NCI-H226 (cell line): ENCODE measurements around the gene SERPINI2.
"Not testable (repeated sequence)": the region's sequence is repeated elsewhere in the genome, so short reads cannot be mapped to it uniquely, and the experiment has no call there.

Source experiments
- DNase-seq: peaks from one replicate; pipeline ENCODE4 v3.0.0-alpha.2; 2015

The SERPINI2 gene

DNA sequence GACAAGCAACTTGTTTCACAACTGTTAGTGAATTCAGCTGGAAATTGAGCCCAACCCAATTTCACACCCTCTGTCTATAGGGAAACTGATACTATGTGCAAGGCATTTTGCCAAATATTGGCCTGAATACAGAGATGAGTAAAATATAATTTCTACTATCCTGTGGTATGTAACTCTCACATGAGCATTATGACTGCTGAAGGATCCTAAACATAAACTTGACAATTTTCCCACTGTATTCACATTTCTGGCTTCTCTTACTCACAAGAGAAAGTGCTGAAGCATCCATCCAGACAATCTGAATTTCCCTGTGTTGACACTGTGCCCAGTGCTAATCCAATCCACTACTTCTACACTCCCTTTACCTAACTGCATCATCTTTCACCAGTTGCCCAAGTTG, 28.4 kb downstream of the SERPINI2 start:
- DNase-seq, result no peak

DNA sequence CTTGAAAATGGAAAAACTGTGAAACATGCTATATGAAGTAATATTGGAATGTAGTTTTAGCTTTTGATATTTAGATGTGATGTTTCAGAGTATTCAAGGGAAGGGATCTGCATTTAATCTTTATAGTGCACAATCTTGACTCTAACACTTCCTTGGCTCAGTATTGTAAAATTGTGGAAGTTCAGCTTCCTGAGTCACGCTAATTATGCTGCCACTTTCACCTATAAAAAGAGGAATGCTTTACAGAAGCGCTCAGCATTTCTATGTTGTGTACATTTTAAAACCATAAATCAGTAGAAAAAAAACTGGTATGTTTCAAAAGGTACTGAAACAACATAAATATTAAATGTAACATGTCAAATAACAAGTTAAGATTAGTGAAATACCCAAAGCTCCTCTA, 32.6 kb downstream of the SERPINI2 start:
- DNase-seq, result no peak

DNA sequence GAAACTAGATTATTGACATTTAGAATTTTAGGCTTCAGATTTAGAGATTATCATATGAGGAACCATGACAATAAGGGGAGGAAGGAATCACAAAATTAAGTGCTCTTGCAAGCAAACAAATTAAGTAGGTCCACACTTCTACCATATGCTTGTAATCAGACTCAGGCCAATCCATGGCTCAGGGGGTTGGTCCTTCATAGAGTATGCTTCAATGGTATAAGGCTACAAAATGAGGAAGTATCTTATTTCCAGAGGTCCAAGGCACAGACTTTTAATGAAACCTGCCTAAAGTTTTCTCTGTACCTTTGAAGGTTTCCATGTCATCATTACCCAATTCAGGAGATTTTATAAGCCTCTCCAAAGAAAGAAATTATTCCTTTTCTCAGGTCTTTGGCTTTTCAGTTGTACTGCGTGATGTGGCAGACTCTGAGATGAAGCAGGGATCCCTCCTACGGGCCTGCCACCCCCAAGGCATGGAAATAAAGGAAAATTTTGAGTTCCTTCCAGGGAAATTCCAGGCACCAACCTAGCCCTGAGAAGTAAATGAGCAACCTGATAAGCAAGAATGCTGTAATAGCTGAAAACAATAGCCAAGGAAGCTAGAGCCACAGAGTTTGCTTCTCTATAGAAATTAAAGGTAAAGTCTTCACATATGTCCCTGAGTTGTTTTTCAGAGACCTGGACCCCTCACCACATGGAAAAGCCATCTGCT, 36.3 kb downstream of the SERPINI2 start:
- DNase-seq, result no peak

DNA sequence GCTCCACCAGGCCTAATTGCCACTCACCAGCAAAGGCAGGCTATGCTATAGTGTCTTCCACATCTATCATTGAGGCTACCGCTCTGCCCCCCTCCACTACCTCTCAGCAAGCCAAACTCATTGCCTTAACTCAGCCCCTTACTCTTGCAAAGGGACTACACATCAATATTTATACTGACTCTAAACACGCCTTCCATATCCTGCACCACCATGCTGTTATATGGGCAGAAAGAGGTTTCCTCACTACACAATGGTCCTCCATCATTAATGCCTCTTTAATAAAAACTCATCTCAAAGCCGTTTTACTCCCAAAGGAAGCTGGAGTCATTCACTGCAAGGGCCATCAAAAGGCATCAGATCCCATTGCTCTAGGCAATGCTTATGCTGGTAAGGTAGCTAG, 46.9 kb downstream of the SERPINI2 start:
- not testable (repeated sequence) for DNase-seq

DNA sequence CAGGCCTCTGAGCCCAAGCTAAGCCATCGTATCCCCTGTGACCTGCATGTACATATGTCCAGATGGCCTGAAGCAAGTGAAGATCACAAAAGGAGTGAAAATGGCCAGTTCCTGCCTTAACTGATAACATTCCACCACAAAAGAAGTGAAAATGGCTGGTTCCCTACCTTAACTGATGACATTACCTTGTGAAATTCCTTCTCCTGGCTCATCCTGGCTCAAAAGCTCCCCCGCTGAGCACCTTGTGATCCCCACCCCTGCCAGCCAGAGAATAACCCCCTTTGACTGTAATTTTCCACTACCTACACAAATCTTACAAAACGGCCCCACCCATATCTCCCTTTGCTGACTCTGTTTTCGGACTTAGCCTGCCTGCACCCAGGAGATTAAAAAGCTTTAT, 51.4 kb downstream of the SERPINI2 start:
- DNase-seq, result not testable (repeated sequence)

DNA sequence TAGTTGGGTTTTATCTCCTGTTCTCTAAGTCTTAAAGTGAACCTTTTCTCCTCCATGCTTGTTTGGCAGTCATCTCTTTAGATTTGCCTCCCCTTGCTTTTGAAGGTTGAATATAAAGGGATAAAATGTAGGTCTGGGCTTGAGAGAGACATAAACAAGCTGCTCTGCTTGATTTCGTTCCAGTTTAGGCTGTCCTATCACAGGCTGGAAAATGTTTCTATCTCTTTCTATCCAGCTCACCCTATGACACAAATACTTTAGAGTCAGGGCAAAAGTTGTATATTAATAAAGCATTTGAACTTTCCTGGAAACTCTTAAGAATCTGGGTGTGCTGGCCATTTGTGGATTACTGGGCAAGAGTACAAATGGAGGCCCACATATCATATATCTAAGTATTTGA, 64.2 kb downstream of the SERPINI2 start:
- no peak for DNase-seq

DNA sequence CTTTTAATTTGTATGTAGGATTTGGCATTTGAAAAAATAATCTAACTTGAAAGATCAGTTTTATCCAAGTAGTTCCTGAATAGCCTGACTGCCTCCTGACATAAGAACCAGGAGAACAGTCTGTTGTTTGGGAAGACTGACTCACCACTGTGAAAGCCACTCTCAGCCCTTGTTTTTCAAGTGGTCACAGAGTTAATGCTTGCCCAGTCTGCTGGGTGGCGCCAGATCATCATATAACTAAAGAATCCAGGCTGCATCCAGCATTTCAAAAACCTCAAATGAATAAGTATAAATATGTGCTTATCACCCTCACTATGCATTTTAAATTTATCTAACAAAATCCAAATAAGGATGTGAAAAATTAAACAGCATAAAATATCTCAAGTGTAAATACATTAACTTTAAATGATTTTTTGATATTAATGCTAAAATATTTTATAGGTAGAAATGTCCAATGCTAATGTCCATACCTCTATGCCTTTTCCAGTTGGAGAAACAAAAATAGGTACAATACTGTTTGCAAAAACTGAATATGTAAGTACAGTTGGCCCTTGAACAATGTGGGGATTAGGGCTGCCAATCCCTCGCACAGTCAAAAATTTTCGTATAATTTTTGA, 66.9 kb downstream of the SERPINI2 start:
- DNase-seq, result no peak

DNA sequence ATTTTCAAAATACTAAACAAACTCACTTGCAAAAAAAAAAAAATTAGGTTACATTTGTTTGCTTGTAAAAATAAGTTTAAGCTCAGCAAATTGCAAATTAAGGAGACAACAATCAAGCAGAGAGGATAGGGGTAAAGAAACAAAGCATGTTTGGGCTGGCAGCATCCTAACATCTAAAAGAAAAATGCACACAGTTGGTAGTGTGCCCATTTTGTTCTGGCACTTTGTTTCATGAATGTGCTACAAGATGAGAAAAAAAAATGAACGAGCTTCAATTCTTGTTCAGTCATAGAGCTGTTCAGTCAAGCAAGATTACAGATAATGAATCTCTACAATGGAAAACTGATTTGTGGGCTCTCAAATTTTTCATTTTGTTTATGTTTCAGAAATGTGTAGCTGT, 76.0 kb downstream of the SERPINI2 start:
- DNase-seq, result no peak

DNA sequence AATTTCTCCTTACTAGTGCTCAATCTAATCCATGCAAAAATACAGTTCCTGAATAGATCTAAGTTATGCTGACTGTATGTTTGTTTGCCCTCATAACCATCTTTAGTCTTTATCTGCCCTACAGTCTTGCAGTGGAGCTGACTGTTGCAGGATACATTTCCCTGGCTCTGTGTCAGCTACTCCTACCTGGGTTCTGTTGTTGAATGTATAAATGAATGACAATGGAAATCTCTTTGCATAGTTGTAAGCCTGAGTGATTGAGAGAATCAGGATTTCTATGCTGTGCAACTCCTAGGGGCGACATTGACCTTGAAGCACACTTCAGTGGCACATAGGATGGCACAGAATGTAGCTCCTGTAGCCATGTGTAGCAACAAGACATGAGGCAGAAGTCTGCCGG, 77.8 kb downstream of the SERPINI2 start:
- no peak for DNase-seq

DNA sequence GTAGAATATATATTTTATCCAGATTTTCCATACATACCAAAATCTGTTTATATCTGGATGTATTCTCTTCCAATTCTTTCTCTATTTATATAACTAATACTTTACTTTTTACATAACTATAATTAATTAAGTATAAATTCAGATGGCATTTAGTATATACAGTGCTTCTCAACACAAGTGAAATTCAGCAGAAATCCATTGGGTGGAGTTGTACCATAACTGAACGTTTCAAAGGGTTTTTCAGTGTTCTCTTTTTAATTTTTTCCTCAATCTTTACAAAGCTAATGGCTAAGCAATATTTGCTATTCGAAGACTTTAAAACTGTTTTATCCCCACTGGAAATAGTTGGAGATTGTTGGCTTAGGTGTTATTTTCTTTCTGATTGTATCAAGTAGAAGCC, 79.8 kb downstream of the SERPINI2 start:
- no peak for DNase-seq
